Measurements from ENCODE around the gene NAB2. TPM values are rescaled to one million over a fixed set of nuclear protein-coding genes. Genes with fewer than 3 reads are reported as not detected.

NAB2 gene
- polyA plus RNA-seq, 1 of the 3 experiments (the other 2 are of a cell fraction), result 23.7 TPM

- TF ChIP-seq, protein P1, sequence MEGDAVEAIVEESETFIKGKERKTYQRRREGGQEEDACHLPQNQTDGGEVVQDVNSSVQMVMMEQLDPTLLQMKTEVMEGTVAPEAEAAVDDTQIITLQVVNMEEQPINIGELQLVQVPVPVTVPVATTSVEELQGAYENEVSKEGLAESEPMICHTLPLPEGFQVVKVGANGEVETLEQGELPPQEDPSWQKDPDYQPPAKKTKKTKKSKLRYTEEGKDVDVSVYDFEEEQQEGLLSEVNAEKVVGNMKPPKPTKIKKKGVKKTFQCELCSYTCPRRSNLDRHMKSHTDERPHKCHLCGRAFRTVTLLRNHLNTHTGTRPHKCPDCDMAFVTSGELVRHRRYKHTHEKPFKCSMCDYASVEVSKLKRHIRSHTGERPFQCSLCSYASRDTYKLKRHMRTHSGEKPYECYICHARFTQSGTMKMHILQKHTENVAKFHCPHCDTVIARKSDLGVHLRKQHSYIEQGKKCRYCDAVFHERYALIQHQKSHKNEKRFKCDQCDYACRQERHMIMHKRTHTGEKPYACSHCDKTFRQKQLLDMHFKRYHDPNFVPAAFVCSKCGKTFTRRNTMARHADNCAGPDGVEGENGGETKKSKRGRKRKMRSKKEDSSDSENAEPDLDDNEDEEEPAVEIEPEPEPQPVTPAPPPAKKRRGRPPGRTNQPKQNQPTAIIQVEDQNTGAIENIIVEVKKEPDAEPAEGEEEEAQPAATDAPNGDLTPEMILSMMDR (IDR thresholded peaks at IDR 0.05), result no peak
- TF ChIP-seq NRF1 (IDR thresholded peaks at IDR 0.05; ENCODE audit: low read depth, low read length), result no peak
- no peak for TF ChIP-seq MXI1 (IDR thresholded peaks at IDR 0.05; ENCODE audit: low read depth, low read length)
- no peak for TF ChIP-seq RFX5 (IDR thresholded peaks at IDR 0.05; ENCODE audit: low read length)
- TF ChIP-seq RCOR1 (IDR thresholded peaks at IDR 0.05; ENCODE audit: low read length), result no peak
- TF ChIP-seq FOXJ3 (CRISPR knock-in tag; IDR thresholded peaks at IDR 0.05), result no peak
These were observed 46.2 kb upstream of the NAB2 start (continued) for GRCh38 chr12:57042695-57043094.

GRCh38 chr12:57044468-57044867, 44.4 kb upstream of the NAB2 start:
- CTCF ChIA-PET, result interaction anchor here (0.9 to 8.6 kb wide), 7 partner anchors 10 to 68 kb away, joined by 3 to 81 read pairs (median 5); no protein-coding TSS in a partner anchor
- H3K36me3 ChIP-seq (replicated peaks in 1 of 2; ENCODE audit: control insufficient read depth in 1 of 2, insufficient read depth in 2 of 2, low read length in 1 of 2), result no peaks in the 10 kb centered on the region
- H3K4me1 ChIP-seq (ENCODE audit: control insufficient read depth in 1 of 2, insufficient read depth in 2 of 2, low read depth in 1 of 2, low read length in 1 of 2), result no peaks in the 10 kb centered on the region
- H3K9me2 ChIP-seq, result no peaks in the 10 kb centered on the region
- no peaks in the 10 kb centered on the region for H3K9me3 ChIP-seq
- H3K4me3 ChIP-seq (ENCODE audit: low read depth in 2 of 2, low read length in 1 of 2), result no peak overlapping the region
- no peak for TF ChIP-seq GATA2 (CRISPR knock-in tag; IDR thresholded peaks at IDR 0.05)
- no peak for TF ChIP-seq POLR2AphosphoS5 (IDR thresholded peaks at IDR 0.05; ENCODE audit: low read depth, low read length)
- no peak for TF ChIP-seq TEAD4 (IDR thresholded peaks at IDR 0.05; ENCODE audit: borderline replicate concordance, insufficient read depth)
- TF ChIP-seq, protein P1 (IDR thresholded peaks at IDR 0.05), result no peak
- TF ChIP-seq SMC3 (IDR thresholded peaks at IDR 0.05; ENCODE audit: low read depth, low read length), result no peak
- no peak for TF ChIP-seq MXI1 (IDR thresholded peaks at IDR 0.05; ENCODE audit: low read depth, low read length)
- TF ChIP-seq EP300 (IDR thresholded peaks at IDR 0.05; ENCODE audit: borderline replicate concordance in 1 of 2, low read depth in 1 of 2, low read length in 1 of 2), result no peak
- TF ChIP-seq, protein P2, sequence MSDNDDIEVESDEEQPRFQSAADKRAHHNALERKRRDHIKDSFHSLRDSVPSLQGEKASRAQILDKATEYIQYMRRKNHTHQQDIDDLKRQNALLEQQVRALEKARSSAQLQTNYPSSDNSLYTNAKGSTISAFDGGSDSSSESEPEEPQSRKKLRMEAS (IDR thresholded peaks at IDR 0.05; ENCODE audit: low read depth), result no peak
- no peak for TF ChIP-seq SIN3A (IDR thresholded peaks at IDR 0.05; ENCODE audit: borderline replicate concordance, low read depth, low read length)
- TF ChIP-seq NRF1 (IDR thresholded peaks at IDR 0.05; ENCODE audit: low read depth, low read length), result no peak
- TF ChIP-seq PBX3 (IDR thresholded peaks at IDR 0.05), result no peak
- TF ChIP-seq ELF1 (IDR thresholded peaks at IDR 0.05), result no peak
- TF ChIP-seq CHD2 (IDR thresholded peaks at IDR 0.05; ENCODE audit: low read length, partially characterized antibody), result no peak
- no peak for TF ChIP-seq REST (IDR thresholded peaks at IDR 0.05; ENCODE audit: low read depth, low read length)
- TF ChIP-seq RFX5 (IDR thresholded peaks at IDR 0.05; ENCODE audit: low read length), result no peak
- no peak for TF ChIP-seq FOSL2 (IDR thresholded peaks at IDR 0.05; ENCODE audit: borderline replicate concordance, low read depth)
- POLR2A ChIA-PET, result no interaction called here
- H4K20me1 ChIP-seq (ENCODE audit: insufficient read depth), result no peaks in the 10 kb centered on the region
- no peak overlapping the region for H2AFZ ChIP-seq (ENCODE audit: low read depth)
- H3K27ac ChIP-seq (ENCODE audit: low read depth in 2 of 2, low read length in 1 of 2), result no peak overlapping the region
- no peak overlapping the region for H3K9ac ChIP-seq
- WGBS (ENCODE audit: low lambda C conversion rate), result 53% methylated on average over 6 of the region's 6 CpGs
- H3K79me2 ChIP-seq (ENCODE audit: insufficient read depth), result no peaks in the 10 kb centered on the region
- H3K27me3 ChIP-seq (ENCODE audit: insufficient read depth), result peaks cover 22% of the 10 kb centered on the region
- no peak overlapping the region for H3K4me2 ChIP-seq
- no peaks in the 10 kb centered on the region for H3F3A ChIP-seq (replicated peaks; ENCODE audit: insufficient read depth)
- DNase-seq, result no peak
